RKO (cell line): Measurements from ENCODE around the gene RNGTT.

ENCODE experiments used
- DNase-seq: peaks from one replicate; pipeline ENCODE4 v3.0.0-alpha.2; 2016; ENCODE audit warnings: low spot score

Gene RNGTT

DNA sequence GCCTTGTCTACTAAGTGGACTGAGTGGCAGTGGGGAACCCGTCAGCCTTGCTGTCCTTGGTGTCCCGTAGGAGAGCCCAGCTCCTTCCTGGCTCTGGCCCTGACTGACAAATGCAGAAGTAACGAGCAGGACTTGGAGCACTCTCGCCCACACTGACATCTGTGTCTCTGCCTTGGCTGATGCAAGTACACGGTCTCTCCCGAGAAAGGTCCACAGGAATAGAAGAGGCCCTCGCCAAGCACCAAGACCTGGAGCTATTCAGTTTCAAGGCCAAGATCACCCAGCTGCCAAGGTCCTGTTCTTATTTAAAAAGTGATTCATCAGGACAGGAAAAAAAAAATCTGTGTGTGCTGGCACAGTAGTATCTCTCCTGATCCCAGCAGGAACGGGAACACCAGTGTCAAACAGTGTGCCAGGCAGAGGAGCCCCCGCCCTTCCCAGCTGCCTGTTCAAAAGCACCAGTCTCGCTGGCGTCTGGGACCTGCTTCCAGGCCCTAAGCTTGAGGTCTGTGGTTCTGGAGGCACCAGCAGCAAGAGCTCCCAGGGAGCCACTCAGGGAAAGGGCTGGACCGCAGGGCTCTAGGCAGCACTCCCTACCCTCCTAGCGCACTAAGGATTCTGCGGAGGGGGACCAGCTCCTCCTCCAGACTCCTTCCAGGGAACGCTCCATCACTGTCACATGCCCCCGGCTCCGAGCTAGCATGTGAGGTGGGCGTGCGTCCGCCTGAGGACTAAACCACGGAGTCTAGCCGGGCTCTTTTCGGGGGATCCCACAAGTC, 376.9 kb downstream of the RNGTT start:
- no peak for DNase-seq

DNA sequence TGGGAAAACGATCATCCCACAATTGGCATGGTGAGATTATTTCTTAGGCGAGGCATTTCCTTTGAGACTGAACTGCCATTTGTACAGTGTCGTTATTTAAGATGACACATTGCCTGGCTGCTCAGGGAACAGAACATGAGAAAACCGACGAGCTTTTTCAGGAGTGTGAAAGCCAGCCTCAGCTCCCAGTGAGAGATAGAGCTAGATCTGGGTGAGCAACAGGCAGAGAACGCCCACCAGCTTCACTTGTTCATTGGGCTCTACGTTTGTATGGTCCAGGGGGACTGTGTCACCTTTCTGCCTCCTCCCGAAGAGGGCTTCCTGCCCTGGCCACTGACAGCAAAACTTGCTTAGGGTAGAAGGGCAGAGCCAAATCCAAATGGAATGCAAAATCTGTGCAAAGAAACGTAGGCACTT, 378.1 kb downstream of the RNGTT start:
- DNase-seq = no peak

DNA sequence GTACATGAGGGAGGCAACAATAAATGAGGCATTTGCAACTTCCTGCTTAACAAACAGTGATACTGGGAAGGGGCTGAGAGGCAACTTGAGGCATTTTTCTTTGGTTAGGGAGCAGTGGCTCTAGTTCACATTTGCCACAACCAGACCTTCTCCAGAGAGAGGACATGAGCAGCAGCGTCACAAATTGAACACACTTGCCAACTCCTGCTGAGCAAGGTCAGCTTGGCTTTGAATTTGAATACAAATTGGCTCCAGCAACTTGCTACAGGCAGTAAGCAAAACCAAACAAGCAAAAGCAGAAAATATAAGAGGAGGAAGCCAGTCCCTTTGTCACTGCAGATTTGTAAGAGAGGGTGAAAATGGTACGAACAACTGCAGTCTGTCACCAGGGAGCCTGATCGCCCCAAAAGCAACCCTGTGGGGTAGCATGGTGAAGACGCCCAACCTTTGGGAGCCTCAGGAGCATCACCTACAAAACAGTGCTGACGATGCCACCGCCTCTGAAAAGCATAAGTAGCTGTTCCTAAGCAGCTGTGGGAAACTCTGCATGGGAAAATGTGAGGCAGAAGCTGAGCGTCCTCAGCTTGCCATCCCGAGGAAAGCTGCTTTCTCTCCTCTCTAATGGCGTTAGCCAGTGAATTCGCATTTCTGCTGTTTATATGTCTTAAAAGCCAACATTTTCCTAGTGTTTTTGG, 378.7 kb downstream of the RNGTT start:
- DNase-seq = no peak

DNA sequence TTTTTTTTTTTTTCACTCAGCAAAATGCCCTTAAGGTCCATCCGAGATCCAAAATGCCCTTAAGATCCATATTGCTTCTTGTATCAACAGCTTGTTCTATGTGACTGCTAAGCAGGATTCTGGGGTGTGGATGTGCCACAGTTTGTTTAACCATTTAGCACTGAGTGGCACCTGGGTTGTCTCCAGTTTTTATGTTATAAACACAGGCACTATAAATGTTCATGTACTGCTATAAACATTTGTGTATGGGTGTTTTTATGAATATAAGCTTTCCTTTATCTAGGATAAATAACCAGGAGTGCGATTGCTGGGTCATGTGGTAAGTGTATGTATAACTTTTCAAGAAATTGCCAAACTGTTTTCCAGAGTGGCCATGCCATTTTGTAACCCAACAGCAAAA, 386.0 kb downstream of the RNGTT start:
- DNase-seq = no peak

DNA sequence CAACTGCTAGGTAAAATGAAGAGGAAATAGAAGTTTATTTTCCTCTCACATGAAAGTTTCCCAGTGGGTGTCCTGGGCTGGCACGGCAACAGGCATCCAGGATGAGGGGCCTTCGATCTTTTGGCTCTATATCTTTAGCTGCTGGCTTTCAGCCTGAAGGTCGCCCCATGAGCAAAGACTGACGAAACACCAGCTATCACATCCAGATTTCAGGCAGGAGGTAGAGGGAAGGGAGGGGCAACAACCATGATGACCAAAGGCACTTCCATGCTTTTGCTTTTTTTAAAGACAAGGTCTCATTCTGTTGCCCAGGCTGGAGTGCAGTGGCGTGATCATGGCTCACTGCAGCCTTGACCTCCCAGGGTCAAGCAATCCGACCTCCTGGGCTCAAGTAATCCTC, 387.9 kb downstream of the RNGTT start:
- DNase-seq = no peak

DNA sequence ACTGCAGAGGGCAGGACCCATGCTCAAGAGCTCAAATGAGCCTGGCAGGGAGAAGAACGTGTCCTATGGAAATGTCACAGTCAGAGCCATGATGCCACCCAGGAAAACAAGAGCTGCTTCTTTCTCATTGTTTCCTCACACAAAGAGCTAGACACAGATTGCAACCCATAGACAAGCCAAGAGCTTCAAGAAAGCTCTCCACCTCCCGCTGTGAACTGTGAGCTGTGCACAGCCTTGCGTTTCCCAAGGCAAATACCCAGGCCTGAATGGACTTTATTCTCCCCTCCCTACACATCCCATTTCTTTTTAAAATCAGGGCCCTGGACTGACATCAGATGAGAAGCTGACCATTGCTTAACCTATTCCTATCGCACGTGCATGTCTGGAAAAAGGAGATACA, 388.8 kb downstream of the RNGTT start:
- DNase-seq = no peak

DNA sequence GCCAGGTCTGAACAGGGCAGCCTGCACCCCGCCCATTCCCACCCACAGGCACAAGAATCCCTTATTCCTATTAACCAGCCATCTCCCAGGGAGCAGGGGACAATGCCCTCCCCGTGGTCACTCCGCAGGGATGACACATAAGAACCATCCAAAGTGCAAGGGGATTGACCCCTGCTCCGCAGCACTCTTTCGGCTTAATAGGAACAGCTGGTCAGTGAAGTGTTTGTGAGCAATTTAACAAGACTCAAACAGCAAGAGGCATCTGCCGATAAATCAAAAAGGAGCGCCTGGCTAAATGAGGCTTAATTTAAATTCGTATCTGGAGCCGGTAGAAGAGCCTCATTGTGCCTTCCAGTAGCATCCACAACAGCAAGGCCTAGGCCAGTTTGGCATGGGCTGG, 389.4 kb downstream of the RNGTT start:
- DNase-seq = no peak

DNA sequence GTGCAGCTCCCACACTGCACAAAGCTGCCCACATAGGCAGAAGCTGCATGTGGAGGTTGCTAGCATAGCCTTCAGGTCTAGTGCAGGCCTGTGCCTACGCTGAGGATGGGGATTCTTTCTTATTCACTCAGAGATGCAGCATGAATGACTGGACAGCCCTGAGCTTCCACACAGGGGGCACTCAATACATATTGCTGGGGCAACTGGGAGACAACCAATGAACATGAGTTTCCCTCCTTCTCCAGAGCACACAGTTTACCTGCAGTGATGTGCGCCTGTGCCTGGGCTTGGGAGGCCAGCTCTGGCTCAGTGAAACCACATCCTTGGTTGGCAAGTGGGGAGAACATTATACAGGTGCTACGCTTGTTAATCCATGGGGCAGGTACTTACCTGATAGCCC, 389.9 kb downstream of the RNGTT start:
- DNase-seq = no peak

DNA sequence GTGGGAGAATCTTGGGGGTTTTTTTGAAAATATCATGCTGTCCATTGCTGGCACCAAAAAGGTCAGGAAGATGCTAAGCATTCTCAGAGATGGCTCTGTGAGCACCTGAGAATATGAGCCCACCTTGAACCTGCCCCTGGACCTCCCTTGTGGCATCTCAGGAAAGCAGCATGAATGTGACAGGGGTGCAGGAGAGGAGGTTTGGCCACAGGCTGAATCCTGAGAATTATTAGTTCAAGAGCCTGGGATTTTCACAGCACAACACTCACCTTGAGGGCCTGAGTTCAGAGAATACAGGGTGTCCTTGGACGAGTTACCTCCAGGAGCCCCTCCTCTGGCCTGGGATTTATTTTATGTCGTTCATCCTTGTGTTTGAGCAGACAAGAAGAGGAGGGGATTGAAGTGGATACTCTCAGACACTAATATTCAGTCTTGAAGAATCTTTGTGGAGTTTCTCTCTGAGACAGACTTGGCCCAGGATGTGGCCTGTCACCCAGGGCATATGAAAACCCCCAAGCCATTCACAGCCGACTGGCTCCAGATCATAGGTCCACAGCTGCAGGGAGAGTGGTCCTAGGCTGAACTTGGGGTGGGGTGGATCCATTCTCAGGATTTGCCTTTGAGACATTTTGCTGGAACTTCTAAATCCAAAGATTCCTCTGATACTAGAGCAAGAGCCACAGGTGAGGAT, 390.8 kb downstream of the RNGTT start:
- no peak for DNase-seq

DNA sequence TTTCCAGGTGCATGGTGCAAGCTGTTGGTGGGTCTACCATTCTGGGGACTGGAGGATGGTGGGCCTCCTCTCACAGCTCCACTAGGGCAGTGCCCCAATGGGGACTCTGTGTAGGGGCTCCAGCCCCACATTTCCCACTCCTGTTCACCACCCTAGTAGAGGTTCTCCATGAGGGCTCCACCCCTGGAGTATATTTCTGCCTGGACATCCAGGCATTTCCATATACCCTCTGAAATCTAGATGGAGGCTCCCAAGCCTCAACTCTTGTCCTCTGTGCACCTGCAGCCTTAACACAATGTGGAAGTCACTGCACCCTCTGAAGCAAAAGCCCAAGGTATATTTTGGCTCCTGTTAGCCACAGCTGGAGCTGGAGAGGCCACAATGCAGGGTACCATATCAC, 393.5 kb downstream of the RNGTT start:
- no peak for DNase-seq

DNA sequence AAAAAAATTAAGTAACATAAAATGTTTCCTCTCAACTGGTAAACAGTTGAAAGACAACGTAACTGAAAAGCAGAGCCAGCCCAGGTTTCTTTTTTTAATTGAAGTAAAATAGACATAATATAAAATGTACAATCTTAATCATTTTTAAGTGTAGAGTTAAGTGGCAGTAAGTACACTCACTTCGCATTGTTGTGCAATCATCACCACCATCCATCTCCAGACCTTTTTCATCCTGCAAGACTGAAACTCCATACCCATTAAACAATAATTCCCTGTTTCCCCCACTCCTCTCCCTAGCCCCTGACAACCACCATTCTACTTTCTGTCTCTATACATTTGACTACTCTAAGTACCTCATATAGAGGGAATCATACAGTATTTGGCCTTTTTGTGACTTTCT, 395.7 kb downstream of the RNGTT start:
- DNase-seq = no peak

DNA sequence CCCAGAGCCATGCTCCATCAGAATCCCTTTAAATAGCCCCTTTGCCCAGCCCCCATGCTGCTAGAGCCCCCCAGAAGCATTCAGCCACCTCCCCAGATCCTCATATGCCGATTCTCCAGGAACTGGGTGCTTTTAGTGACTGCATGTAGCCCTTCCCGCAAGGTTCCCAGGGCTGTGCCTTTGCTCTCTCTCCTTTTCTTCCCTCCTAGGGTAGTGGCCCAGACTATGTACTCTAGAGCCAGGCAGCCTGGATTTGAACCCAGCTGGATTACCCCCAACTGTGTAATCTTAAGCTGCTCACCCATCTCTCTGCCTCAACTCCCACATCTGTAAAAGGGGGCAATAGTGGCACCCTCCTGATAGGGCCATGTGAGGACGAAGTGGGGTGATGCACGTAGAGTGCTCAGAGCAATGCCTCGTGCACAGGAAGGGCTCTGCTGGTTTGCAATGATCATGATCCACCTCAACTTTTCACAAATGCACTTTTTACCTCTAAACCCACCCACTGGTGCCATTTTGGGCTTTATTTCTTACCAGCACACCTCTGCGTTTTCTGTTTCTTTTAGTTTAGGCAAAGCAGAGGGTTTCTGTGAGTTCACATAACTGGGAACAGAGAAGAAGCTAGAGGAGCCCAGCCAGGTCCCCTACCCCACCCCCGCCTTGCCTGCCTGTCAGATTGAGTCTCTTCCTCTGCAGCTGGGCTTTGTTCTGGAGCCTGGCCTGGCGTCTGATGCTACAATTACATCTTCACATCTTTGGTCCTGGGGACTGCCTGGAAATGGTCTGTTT, 396.5 kb downstream of the RNGTT start:
- DNase-seq = no peak

DNA sequence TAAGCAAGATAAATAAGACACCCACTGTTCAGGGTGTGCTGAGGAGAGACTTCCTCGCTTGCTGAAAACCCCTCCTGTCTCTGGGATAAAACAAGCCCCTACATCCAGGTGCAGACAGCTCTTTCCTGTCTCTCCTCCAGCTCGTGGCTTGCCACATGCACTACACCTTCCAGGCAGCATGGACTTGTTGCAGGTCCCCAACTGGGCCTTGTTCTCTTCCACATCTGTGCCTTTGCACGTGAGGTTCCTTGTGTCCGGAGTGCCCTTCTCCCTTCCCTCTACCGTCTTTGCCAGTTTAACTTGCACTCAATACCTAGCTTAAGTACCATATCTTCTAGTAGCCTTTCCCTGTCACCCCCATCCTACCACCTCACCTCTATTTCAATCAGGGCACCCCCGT, 397.6 kb downstream of the RNGTT start:
- DNase-seq = no peak

DNA sequence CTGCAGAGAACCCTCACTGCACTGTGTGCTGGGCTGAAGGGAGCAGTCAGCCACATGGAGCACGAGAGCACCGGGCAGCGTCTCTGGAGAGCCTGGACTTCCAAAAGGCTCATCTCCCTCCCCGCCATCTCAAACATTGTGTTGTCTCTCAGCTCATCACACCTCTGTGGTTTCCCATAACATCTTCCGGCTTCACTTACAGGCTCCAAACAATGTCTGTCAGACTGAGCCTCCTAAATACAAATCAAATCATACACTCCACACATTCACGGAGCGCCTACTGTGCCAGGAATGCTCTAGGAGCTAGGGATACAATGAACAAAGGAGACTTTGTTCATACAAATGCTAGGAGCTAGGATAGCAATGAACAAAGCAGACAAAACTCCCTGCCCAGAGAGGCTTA, 398.0 kb downstream of the RNGTT start:
- no peak for DNase-seq

DNA sequence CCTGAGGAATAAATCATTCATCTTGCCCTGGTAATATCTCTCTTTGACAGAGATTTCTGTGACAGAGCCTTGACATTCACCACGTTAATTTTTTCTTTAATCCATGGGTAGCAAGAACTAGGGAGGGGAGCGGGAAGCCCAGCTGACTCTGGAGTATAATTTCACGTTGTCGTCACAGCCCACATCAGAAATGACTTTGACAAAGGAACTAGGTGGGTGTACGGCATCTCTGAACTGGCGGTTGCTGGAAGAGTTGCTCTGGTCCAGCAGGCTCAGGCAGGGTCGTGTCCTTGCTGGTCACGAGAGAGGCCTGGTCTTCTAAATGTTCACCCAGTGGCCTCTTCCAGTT, 400.2 kb downstream of the RNGTT start:
- DNase-seq = no peak

DNA sequence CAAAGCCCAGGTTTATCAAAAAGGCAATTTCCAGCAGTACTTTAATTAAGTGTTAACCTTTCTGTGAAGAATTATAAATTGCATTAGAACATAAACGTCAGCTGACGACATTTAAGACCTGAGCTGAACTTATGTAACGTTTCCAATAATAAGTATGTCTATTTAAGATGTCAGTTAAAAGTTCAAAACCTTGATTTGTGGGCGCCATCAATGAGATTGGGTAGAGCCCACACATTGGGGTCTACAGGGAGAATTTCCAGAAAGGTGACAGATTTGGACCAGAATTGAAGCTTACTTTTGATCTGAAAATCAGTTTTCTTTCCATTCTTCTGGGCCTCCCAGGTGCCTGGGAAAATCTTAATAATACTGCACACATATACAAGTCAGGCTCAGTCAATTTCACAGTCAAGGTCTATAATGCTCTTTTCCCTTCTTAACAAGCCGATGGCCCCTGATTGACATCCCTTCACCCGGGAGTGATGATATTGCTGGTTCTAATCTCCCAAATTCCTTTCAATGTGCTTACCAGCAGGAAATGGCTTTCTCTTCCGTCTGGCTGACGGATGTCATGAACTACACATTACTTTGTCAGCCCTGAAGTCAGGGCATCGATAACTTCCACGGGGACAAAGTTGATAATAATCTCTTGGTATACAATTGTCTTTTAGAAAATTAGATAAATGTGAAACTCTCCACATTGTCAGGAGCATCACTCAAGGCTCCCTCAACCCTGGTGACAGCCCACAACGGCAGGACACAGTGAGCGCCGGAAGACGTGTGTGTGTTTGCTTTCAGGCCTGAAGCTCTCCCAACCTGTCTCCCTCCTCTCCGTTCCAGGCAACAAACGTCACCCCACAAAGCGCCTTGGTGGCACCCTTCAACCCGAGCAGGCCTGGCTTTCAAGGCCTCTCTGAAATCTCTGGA, 400.8 kb downstream of the RNGTT start:
- DNase-seq = no peak

DNA sequence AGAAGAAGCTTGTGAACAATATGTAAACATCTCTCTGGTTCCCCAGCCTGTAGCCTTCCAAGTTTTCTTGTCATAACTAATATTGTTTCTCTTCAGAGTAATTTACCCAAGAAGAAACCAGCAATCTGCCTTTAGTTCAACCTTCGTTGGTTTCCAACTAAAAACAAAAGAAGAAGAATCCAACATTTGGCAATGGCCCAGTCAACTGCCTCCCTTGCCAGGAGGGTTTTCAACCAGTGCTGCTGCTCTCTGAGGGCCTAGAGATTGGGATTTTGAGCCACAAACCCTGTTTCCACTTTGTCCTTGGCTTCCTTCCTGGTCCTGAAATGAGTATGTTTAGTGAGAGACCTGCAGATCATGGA, 401.5 kb downstream of the RNGTT start:
- DNase-seq = no peak

DNA sequence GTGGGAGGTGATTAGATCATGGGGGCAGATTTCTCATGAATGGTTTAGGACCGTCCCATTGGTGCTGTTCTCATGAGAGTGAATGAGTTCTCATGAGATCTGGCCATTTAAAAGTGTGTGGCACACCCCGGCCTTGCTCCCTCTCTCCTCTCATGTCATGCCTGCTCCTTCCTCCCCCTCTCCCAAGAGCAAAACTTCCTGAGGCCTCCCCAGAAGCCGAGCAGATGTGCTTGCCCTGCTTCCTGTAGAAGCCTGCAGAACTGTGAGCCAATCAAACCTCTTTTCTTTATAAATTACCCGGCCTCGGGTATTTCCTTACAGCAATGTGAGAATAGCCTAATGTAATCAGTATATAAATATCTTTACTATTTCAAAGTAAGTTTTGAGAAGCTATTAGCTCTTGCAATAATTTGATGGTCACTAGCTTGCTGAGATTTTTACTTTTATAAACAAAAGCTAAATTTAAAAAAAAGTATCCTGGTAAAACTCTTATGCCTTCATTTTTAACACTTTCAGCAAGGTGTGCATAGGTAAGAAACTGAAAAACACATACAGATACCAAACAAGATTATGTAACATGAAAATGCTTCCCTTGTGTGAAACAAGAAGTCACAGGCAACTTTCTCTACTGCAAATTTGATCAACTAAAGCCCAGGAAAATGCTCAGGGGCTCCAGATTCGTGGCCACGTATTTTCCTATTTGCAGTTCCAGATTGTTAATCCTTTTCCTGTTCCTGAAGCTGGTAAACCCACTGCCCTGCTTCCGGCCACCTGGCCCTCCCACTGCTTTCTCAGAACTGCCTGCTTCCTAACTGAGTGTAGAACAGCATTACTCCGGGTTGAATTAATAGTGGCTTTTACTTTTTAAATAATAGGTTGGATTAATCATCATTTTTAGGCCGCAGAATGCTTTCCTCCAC, 402.1 kb downstream of the RNGTT start:
- no peak for DNase-seq
